Right atrium auricular region (tissue), 2 donors: Measurements from ENCODE around the gene ZMYM3. TPM values are rescaled to one million over a fixed set of nuclear protein-coding genes. Genes with fewer than 3 reads are reported as not detected.
"Not testable (repeated sequence)": the region's sequence is repeated elsewhere in the genome, so short reads cannot be mapped to it uniquely, and the experiment has no call there.

ENCODE experiments used
- DNase-seq: peaks from one replicate; pipeline ENCODE4 v3.0.0-alpha.2; 2019; ENCODE audit warnings: low spot score
- H3K27ac ChIP-seq, 2 donors: fragments of 200-600 bp; sonication (generic); 1 replicate in 1 of 2; 2 replicates in 1 of 2; pipeline ENCODE4 v1.5.1; 2016 to 2019
- H3K27me3 ChIP-seq, 2 donors: fragments of 200-600 bp; sonication (generic); one replicate each; pipeline versions ENCODE4 v1.5.1 to v1.6.0; 2017 to 2019
- H3K36me3 ChIP-seq: fragments of 200-600 bp; sonication (generic); one replicate; pipeline ENCODE4 v1.5.1; 2016
- H3K4me1 ChIP-seq, 2 donors: fragments of 200-600 bp; sonication (generic); one replicate each; pipeline versions ENCODE4 v1.5.1 to v1.6.0; 2017 to 2019
- H3K4me3 ChIP-seq, 2 donors: fragments of 200-600 bp; sonication (generic); 1 replicate in 1 of 2; 2 replicates in 1 of 2; pipeline ENCODE4 v1.5.1; 2017 to 2019; ENCODE audit warnings: mild to moderate bottlenecking in 1 of 2, moderate library complexity in 1 of 2
- H3K9me3 ChIP-seq, 2 donors: fragments of 200-600 bp; sonication (generic); one replicate each; pipeline ENCODE4 v1.5.1; 2019
- total RNA-seq, 2 donors: library from RNA; depleted of rRNA; stranded (reverse); fragments of >200 nt; gene quantifications; one replicate each; pipeline ENCODE4 v1.1.0, GENCODE V29; 2016
- TF ChIP-seq, protein P1 (sequence below), 2 donors: fragments of 200-600 bp; sonication (generic); IDR thresholded peaks; one replicate each; pipeline ENCODE4 v1.5.1; 2019; ENCODE audit warnings: antibody characterized with exemption in 2 of 2

The ZMYM3 gene
- total RNA-seq, 2 donors from 2014 or later = 10.0 to 10.5 TPM

DNA sequence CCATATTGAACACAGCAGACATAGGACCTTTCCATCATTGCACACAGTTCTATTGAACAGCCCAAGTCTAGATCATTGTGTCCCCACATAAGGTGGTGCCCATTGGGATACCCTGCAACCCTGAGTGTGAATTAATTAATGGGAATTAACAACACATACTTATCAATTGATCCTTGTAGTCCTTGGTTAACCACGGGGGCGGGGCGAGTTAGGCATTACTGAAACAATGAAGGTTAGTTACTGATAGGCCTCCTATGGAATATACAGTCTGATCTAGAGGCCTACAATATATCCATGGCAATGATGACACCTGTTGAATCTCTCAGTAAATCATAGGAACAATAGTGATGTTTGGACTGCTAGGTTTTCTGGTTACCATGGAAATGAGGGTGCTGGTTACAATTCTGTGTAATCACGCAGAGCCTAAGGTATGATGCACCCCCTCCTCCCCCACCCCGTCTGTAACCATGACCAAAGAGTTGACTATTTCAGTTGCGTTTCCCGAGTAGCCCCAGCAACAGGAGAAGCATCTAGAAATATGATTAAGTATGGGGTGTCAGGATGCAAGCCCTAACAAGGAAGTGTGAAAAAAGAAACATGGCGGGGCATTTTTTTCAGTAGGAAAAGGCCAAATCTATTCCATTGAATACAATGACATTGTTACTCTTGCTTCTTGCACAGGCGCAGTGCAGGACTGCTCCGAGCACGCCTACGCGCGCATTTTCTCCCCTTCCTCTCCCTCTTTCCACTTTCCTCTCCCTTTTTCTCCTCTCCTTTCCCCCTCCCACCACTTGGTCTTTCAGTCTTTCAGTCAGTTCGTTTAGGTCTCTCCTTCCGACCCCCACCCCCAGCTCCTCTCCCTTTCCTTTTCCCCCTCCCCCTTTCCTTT lies 28.8 kb upstream of the ZMYM3 start:
- H3K4me3 ChIP-seq = peak overlapping the region; percentile 36 to 58
- H3K27ac ChIP-seq = peak overlapping the region; percentile 87 to 92

DNA sequence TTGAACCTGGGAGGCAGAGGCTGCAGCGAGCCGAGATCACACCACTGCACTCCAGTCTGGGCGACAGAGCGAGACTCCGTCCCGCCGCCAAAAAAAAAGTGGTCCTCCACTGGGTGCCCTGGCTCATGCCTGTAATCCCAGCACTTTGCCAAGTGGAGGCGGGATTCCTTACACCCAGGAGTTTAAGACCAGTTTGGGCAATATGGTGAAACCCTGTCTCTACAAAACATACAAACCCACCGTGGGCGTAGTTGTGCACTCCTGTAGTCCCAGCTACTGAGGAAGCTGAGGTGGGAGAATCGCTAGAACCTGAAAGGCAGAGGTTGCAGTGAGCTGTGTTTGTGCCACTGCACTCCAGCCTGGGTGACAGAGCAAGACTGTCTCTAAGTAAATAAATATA lies 27.4 kb upstream of the ZMYM3 start:
- not testable (repeated sequence) for H3K4me3 ChIP-seq, H3K9me3 ChIP-seq, H3K27me3 ChIP-seq, H3K36me3 ChIP-seq, H3K27ac ChIP-seq, DNase-seq
- peaks cover 0 to 13% of the 10 kb centered on the region in 2 donors for H3K4me1 ChIP-seq

More for the DNA sequence above, 28.8 kb upstream of the ZMYM3 start:
- Histone ChIP-seq H3K36me3 (no peaks in the 10 kb centered on the region), H3K9me3 (peaks cover 0 to 4% of the 10 kb centered on the region in 2 donors), H3K27me3 (no peaks in the 10 kb centered on the region), H3K4me1 (peaks cover 0 to 16% of the 10 kb centered on the region in 2 donors)
- DNase-seq = no peak
- TF ChIP-seq, protein P1, sequence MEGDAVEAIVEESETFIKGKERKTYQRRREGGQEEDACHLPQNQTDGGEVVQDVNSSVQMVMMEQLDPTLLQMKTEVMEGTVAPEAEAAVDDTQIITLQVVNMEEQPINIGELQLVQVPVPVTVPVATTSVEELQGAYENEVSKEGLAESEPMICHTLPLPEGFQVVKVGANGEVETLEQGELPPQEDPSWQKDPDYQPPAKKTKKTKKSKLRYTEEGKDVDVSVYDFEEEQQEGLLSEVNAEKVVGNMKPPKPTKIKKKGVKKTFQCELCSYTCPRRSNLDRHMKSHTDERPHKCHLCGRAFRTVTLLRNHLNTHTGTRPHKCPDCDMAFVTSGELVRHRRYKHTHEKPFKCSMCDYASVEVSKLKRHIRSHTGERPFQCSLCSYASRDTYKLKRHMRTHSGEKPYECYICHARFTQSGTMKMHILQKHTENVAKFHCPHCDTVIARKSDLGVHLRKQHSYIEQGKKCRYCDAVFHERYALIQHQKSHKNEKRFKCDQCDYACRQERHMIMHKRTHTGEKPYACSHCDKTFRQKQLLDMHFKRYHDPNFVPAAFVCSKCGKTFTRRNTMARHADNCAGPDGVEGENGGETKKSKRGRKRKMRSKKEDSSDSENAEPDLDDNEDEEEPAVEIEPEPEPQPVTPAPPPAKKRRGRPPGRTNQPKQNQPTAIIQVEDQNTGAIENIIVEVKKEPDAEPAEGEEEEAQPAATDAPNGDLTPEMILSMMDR (IDR thresholded peaks at IDR 0.05) = no peak

DNA sequence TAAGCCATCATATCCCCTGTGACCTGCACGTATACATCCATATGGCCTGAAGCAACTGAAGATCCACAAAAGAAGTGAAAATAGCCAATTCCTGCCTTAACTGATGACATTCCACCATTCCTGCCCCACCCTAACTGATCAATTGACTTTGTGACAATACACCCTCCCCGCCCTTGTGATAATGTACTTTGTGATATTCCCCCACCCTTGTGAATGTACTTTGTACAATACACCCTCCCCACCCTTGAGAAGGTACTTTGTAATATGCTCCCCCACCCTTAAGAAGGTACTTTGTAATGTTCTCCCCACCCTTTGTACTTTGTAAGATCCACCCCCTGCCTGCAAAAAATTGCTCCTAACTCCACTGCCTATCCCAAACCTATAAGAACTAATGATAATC lies 18.4 kb upstream of the ZMYM3 start:
- not testable (repeated sequence) for H3K36me3 ChIP-seq, DNase-seq

DNA sequence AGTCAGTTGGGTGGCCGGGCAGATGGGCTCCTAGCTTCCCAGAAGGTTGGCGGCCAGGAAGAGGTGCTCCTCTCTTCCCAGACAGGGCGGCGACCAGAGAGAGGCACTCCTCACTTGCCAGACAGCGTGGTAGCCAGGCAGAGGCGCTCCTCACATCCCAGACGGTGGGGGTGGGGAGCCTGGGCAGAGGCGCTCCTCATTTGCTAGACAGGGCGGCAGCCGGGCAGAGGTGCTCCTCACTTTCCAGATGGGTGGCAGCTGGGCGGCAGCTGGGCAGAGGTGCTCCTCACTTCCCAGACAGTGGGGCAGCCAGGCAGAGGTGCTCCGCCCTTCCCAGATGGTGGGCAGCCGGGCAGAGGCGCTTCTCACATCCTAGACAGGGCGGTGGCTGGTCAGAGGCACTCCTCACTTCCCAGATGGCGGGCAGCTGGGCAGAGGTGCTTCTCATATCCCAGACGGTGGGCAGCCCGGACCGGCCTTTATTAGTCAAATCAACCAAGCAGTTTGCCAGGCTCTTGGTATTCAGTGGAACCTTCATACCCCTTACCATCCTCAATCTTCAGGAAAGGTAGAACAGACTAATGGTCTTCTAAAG lies 16.0 kb upstream of the ZMYM3 start:
- DNase-seq = no peak
- no peak overlapping the region for H3K4me3 ChIP-seq
- H3K36me3 ChIP-seq = no peaks in the 10 kb centered on the region
- H3K27ac ChIP-seq = no peak overlapping the region
- H3K27me3 ChIP-seq = no peaks in the 10 kb centered on the region
- TF ChIP-seq, protein P1 (IDR thresholded peaks at IDR 0.05) = no peak
- H3K4me1 ChIP-seq = no peaks in the 10 kb centered on the region
- no peaks in the 10 kb centered on the region for H3K9me3 ChIP-seq

More for the DNA sequence above, 18.4 kb upstream of the ZMYM3 start:
- not testable (repeated sequence) for H3K4me1 ChIP-seq, H3K27me3 ChIP-seq, H3K27ac ChIP-seq, H3K4me3 ChIP-seq, H3K9me3 ChIP-seq

DNA sequence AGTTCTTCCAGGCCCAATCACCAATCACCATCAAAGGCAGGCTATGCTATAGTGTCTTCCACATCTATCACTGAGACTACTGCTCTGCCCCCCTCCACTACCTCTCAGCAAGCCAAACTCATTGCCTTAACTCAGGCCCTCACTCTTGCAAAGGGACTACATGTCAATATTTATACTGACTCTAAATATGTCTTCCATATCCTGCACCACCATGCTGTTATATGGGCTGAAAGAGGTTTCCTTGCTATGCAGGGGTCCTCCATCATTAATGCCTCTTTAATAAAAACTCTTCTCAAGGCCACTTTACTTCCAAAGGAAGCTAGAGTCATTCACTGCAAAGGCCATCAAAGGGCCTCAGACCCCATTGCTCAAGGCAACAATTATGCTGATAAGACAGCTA lies 14.7 kb upstream of the ZMYM3 start:
- DNase-seq, H3K4me1 ChIP-seq, H3K27me3 ChIP-seq, H3K9me3 ChIP-seq, H3K4me3 ChIP-seq, H3K27ac ChIP-seq, H3K36me3 ChIP-seq: not testable (repeated sequence)

DNA sequence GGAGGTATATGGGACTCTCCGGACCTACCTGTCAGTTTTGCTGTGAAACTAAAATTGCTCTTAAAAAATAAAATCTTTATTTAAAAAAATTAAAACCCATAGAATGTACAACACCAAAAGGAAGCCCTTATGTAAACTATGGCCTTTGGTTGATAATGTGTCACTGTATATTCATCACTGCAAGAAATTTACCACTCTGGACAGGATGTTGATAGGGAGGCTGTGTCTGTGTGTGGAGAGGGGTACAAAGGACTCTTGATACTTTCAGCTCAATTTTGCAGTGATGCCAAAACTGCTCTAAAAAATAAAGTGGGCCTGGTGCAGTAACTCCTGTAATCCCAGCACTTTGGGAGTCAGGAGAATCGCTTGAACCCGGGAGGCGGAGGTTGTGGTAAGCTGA lies 2.9 kb upstream of the ZMYM3 start:
- H3K4me3 ChIP-seq = no peak overlapping the region
- DNase-seq = no peak
- H3K27me3 ChIP-seq = no peaks in the 10 kb centered on the region
- H3K27ac ChIP-seq = no peak overlapping the region
- peaks cover 0 to 15% of the 10 kb centered on the region in 2 donors for H3K4me1 ChIP-seq
- TF ChIP-seq, protein P1 (IDR thresholded peaks at IDR 0.05) = no peak
- no peaks in the 10 kb centered on the region for H3K9me3 ChIP-seq
- no peaks in the 10 kb centered on the region for H3K36me3 ChIP-seq

DNA sequence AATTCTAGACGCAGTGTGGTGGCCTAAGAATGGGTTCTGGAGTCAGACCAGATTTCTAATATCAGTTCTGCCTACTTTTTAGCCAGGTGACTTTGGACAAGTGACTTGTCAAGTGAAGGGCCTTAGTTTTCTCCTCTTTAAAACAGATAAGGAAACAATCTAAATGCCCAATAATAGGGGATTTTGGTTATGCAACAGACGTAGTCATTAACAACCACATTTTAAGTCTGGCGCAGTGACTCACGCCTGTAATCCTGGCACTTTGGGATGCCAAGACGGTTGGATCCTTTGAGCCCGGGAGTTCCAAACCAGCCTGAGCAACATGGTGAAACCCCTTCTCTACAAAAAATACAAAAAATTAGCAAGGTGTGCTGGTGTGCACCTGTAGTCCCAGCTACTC lies 2.1 kb upstream of the ZMYM3 start:
- DNase-seq = no peak
- TF ChIP-seq, protein P1 (IDR thresholded peaks at IDR 0.05) = no peak
- Histone ChIP-seq H3K27ac (no peak overlapping the region), H3K9me3 (no peaks in the 10 kb centered on the region), H3K4me1 (peaks cover 0 to 15% of the 10 kb centered on the region in 2 donors), H3K36me3 (no peaks in the 10 kb centered on the region), H3K4me3 (no peak overlapping the region), H3K27me3 (no peaks in the 10 kb centered on the region)
